Psoas muscle (tissue), 8 donors: Measurements from ENCODE around the gene JAG1. TPM values are rescaled to one million over a fixed set of nuclear protein-coding genes. Genes with fewer than 3 reads are reported as not detected.

ENCODE experiments used
- ATAC-seq, 4 donors: fragments of 200-7000 bp; cut with Tn5 transposase; one replicate each; pipeline ENCODE4 v1.9.1; 2020; ENCODE audit warnings: moderate library complexity in 3 of 4, mild to moderate bottlenecking in 2 of 4
- DNase-seq, 2 donors: peaks; one replicate each; pipeline ENCODE4 v3.0.0-alpha.2; 2020
- H3K27ac ChIP-seq: fragments of 200-600 bp; one replicate; pipeline ENCODE4 v1.8.0; 2022
- H3K27me3 ChIP-seq, 3 donors: fragments of 200-600 bp in 1 of 3; one replicate each; pipeline versions ENCODE4 v1.6.1 to v1.8.0; 2013 to 2022; ENCODE audit warnings: low read length in 2 of 3, mild to moderate bottlenecking in 2 of 3, moderate library complexity in 1 of 3; ENCODE audit not compliant: insufficient read depth in 3 of 3
- H3K36me3 ChIP-seq, 2 donors: fragments of 200-600 bp in 1 of 2; one replicate each; pipeline versions ENCODE4 v1.6.1 to v1.8.0; 2013 to 2022; ENCODE audit warnings: low read depth in 1 of 2, mild to moderate bottlenecking in 1 of 2, moderate library complexity in 1 of 2; ENCODE audit not compliant: insufficient read depth in 1 of 2
- H3K4me1 ChIP-seq: fragments of 200-600 bp; one replicate; pipeline ENCODE4 v1.8.0; 2022
- H3K4me3 ChIP-seq: fragments of 200-600 bp; one replicate; pipeline ENCODE4 v1.8.0; 2022; ENCODE audit warnings: mild to moderate bottlenecking
- H3K9me3 ChIP-seq: fragments of 200-600 bp; one replicate; pipeline ENCODE4 v1.8.0; 2022
- WGBS, 3 donors: extraction: QIAGEN DNeasy Blood & Tissue Kit; methylation state at CpG; one replicate each; pipeline versions ENCODE4 v1.1.6 to v1.1.7; 2013; 5-methylcytosine and 5-hydroxymethylcytosine counted together
- intact Hi-C, 2 donors: fragments of 100-400 bp; cut with DNase I; formaldehyde crosslinking; loops; one replicate each; pipeline versions ENCODE4 v1.11.0 to v1.14.2; 2022
- polyA plus RNA-seq, 3 donors: library from polyadenylated mRNA; stranded (reverse); fragments of 200-250 nt; gene quantifications; one replicate each; pipeline ENCODE4 v1.2.3, GENCODE V29; 2013
- total RNA-seq, 4 donors: library from RNA; stranded (reverse); fragmentation: NEBNext Ultra II Directional in 2 of 4; extraction: Animal tissue kit (Norgen Biotek cat#: 25700) in 2 of 4; gene quantifications; one replicate each; pipeline versions ENCODE4 v1.2.1 to v1.2.4, GENCODE V29; 2021 to 2023
- TF ChIP-seq, protein P1 (sequence below): fragments of 200-600 bp; IDR thresholded peaks from one replicate; pipeline ENCODE4 v1.8.0; 2022; ENCODE audit warnings: antibody characterized with exemption
- donor health status: healthy with polysubstance abuse.
- donor health status: DM: no; HTN: no; CAD: no; lungs with moderate emphysema.
- donor health status: Bipolar disorder and iron deficiency.
- donor health status: healthy.
- donor health status: DM: yes; HTN: yes; CAD: no.
- donor health status: DM: no; HTN: no; CAD: no.
- donor health status: DM: no; HTN: no; CAD: no.
- donor health status: DM: yes; HTN: yes; CAD: no.

The JAG1 gene
- total and polyA plus RNA-seq, 7 donors = 5.4 to 35.4 (median 10.4) TPM

DNA sequence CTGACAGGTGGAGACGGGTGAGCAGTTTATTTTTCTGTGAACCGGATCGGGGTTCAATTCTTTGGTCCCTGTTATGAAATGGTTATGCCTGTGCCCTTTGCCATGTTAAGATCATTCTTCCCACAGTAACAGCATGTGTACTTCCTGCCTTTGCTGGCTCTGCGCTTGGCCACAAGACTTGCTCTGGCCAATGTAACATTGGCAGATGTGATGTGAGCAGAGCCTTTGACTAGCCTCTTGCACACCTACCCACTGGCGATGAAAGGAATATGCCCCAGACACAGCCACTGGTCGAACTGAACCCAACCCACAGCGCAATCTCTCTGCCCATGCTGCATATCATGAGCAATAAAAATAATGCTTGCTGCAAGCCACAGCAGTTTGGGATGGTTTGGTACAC, 31.9 kb downstream of the JAG1 start:
- ATAC-seq (no peak), DNase-seq (no peak)
- H3K4me3 ChIP-seq = no peak overlapping the region
- H3K27ac ChIP-seq = no peak overlapping the region
- no peaks in the 10 kb centered on the region for H3K27me3 ChIP-seq
- H3K36me3 ChIP-seq = peaks cover 0 to 82% of the 10 kb centered on the region in 2 donors
- H3K9me3 ChIP-seq = no peaks in the 10 kb centered on the region
- intact Hi-C loops = no loop called here
- WGBS, 3 donors = 86 to 92% (median 92%) methylated on average over 7 of the region's 7 CpGs
- H3K4me1 ChIP-seq = peaks cover 23% of the 10 kb centered on the region
- TF ChIP-seq, protein P1, sequence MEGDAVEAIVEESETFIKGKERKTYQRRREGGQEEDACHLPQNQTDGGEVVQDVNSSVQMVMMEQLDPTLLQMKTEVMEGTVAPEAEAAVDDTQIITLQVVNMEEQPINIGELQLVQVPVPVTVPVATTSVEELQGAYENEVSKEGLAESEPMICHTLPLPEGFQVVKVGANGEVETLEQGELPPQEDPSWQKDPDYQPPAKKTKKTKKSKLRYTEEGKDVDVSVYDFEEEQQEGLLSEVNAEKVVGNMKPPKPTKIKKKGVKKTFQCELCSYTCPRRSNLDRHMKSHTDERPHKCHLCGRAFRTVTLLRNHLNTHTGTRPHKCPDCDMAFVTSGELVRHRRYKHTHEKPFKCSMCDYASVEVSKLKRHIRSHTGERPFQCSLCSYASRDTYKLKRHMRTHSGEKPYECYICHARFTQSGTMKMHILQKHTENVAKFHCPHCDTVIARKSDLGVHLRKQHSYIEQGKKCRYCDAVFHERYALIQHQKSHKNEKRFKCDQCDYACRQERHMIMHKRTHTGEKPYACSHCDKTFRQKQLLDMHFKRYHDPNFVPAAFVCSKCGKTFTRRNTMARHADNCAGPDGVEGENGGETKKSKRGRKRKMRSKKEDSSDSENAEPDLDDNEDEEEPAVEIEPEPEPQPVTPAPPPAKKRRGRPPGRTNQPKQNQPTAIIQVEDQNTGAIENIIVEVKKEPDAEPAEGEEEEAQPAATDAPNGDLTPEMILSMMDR = no peak

DNA sequence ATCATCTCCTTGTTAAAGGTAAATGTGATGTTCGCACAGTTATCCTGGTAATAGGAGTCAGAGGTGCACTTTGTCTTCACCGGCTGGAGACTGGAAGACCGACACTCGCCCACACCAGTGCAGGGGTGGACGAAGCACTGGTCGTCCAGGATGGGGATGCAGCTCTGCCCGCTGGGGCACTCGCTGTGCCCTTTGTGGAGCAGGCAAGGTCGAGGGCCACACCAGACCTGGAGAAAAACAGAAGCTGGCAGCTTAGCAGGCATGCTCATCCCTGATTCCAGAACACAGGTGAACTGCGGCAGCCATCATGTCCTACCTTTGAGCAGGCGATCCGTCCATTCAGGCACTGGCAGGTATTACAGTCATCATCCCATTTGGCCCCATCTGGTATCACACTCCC, 32.3 kb downstream of the JAG1 start:
- no peak overlapping the region for H3K27ac ChIP-seq
- WGBS, 3 donors = 94 to 96% (median 95%) methylated on average over 12 of the region's 12 CpGs
- DNase-seq (no peak), ATAC-seq (no peak)
- H3K27me3 ChIP-seq = no peaks in the 10 kb centered on the region
- H3K9me3 ChIP-seq = no peaks in the 10 kb centered on the region
- H3K4me3 ChIP-seq = no peak overlapping the region
- intact Hi-C loops = no loop called here
- H3K36me3 ChIP-seq = peaks cover 0 to 78% of the 10 kb centered on the region in 2 donors
- peaks cover 26% of the 10 kb centered on the region for H3K4me1 ChIP-seq
- TF ChIP-seq, protein P1 = no peak

DNA sequence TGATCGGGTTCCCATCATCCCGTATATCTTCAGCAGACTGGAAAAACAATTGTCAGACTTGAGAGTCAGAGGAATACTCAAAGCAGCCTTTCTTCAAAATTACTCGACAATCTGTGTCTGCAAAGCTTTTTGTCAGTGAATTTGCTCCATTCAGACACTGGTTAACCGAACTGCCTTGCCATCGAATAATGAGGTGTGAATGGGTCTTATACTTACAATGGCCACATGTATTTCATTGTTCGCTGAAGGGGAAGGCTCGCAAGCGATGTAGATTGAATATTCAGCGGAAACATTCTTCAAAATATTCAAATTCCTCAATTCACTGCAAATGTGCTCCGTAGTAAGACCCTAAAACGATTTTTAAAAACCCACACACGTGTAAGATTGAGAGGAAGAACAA, 32.9 kb downstream of the JAG1 start:
- no peak for ATAC-seq
- Histone ChIP-seq H3K36me3 (peaks cover 0 to 73% of the 10 kb centered on the region in 2 donors), H3K27me3 (no peaks in the 10 kb centered on the region), H3K4me1 (peaks cover 26% of the 10 kb centered on the region), H3K9me3 (no peaks in the 10 kb centered on the region), H3K4me3 (no peak overlapping the region), H3K27ac (no peak overlapping the region)
- DNase-seq = no peak
- TF ChIP-seq, protein P1 = no peak
- intact Hi-C loops = no loop called here
- 89 to 90% (median 89%) methylated on average over 12 of the region's 12 CpGs for WGBS, 3 donors

DNA sequence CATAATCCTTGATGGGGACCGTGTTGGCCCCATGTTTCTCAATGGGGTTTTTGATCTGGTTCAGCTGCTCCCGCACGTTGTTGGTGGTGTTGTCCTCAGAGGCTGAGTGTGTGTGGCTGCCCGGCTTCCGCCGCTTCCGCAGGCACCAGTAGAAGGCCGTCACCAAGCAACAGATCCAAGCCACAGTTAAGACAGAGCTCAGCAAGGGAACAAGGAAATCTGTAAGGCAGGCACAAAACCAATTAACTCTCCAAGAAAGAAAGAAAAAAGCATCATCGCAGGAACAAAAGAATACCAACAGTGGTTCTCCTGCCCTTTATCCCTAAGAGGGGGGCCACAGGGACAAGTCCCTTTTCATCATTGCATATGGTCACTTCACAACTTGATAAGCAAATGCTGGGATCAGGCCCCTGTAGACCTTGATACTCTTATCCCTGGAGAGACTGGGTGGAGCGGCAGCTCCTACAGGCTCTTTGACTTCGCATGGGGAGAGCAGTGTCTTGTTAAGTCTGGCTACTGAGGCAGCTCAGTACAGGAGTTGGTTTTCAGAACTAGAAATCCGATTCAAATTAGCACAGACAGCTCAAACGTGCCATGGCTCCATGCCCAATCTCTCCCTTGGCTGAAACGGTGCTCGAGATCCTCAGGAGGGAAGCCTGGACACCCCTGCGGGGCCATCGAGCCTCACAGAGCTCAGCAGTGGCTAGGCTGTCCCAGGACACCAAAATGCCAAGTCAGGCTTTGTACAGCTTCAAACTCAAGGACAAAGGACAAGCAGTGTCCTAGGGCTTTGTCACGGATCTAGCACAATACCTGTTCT, 33.9 kb downstream of the JAG1 start:
- DNase-seq (peak in 1 of 2 donors; percentile 72), ATAC-seq (peak in 3 of 4 donors; percentile 29 to 54 (median 39))
- H3K27ac ChIP-seq = peak overlapping the region; percentile 48

More for the DNA sequence above, 33.9 kb downstream of the JAG1 start:
- Histone ChIP-seq H3K9me3 (no peaks in the 10 kb centered on the region), H3K27me3 (no peaks in the 10 kb centered on the region), H3K4me1 (peaks cover 26% of the 10 kb centered on the region), H3K4me3 (peak overlapping the region; percentile 16), H3K36me3 (peaks cover 0 to 63% of the 10 kb centered on the region in 2 donors)
- intact Hi-C loops = no loop called here
- TF ChIP-seq, protein P1 = no peak
- 47 to 56% (median 49%) methylated on average over 18 of the region's 18 CpGs for WGBS, 3 donors
